Neural cell (in vitro differentiated cells): ENCODE results near the gene TNFAIP3.

Experiments
- EP300 ChIP-seq: fragments of 450-650 bp; conservative IDR thresholded peaks from 2 replicates; pipeline ENCODE4 v1.6.1; 2014; ENCODE audit warnings: antibody characterized with exemption, mild to moderate bottlenecking, moderate library complexity; ENCODE audit not compliant: poor library complexity, severe bottlenecking
- EZH2 ChIP-seq: fragments of 200-600, 300-800 bp; shearing (Covaris generic), sonication (generic); IDR thresholded peaks from 2 replicates; pipeline ENCODE4 v1.6.1; 2014; ENCODE audit warnings: antibody characterized with exemption, low read length, borderline replicate concordance, mild to moderate bottlenecking; ENCODE audit not compliant: insufficient read depth, poor library complexity, severe bottlenecking
- POLR2AphosphoS5 ChIP-seq: IDR thresholded peaks from 2 replicates; pipeline ENCODE4 v1.6.1; 2012
- TF ChIP-seq, protein P1 (sequence below): fragments of 450-650 bp; IDR thresholded peaks from 2 replicates; pipeline ENCODE4 v1.5.1; 2014; ENCODE audit warnings: antibody characterized with exemption, mild to moderate bottlenecking, moderate library complexity; ENCODE audit not compliant: poor library complexity, severe bottlenecking

GRCh38 chr6:137894779-137895385 is 27.8 kb downstream of the TNFAIP3 start:
- no peak for TF ChIP-seq EP300
- TF ChIP-seq, protein P1, sequence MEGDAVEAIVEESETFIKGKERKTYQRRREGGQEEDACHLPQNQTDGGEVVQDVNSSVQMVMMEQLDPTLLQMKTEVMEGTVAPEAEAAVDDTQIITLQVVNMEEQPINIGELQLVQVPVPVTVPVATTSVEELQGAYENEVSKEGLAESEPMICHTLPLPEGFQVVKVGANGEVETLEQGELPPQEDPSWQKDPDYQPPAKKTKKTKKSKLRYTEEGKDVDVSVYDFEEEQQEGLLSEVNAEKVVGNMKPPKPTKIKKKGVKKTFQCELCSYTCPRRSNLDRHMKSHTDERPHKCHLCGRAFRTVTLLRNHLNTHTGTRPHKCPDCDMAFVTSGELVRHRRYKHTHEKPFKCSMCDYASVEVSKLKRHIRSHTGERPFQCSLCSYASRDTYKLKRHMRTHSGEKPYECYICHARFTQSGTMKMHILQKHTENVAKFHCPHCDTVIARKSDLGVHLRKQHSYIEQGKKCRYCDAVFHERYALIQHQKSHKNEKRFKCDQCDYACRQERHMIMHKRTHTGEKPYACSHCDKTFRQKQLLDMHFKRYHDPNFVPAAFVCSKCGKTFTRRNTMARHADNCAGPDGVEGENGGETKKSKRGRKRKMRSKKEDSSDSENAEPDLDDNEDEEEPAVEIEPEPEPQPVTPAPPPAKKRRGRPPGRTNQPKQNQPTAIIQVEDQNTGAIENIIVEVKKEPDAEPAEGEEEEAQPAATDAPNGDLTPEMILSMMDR = no peak
- no peak for TF ChIP-seq POLR2AphosphoS5
- no peak for TF ChIP-seq EZH2
